Measurements from ENCODE around the gene PDGFC.

PDGFC gene

DNA sequence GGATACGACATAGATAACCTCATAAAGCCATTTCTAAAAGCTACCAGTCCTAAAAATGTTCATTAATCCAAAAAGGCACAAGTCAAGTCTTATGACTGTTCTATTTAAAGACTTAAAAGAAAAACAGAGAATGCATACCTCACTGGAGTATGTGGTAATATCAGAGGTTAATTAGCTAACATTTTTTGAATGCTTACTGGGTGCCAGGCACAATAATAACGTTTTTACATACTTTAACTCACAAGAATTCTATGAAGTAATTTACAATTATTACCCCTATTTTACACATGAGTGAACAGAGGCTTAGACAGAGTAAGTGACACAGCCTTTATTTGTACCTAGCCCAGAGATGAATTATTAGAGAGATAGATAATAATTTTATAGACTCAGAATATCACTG is 207.5 kb downstream of the PDGFC start:
- TF ChIP-seq, protein P1, sequence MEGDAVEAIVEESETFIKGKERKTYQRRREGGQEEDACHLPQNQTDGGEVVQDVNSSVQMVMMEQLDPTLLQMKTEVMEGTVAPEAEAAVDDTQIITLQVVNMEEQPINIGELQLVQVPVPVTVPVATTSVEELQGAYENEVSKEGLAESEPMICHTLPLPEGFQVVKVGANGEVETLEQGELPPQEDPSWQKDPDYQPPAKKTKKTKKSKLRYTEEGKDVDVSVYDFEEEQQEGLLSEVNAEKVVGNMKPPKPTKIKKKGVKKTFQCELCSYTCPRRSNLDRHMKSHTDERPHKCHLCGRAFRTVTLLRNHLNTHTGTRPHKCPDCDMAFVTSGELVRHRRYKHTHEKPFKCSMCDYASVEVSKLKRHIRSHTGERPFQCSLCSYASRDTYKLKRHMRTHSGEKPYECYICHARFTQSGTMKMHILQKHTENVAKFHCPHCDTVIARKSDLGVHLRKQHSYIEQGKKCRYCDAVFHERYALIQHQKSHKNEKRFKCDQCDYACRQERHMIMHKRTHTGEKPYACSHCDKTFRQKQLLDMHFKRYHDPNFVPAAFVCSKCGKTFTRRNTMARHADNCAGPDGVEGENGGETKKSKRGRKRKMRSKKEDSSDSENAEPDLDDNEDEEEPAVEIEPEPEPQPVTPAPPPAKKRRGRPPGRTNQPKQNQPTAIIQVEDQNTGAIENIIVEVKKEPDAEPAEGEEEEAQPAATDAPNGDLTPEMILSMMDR (conservative IDR thresholded peaks at IDR 0.05) = no peak
- H3K27ac ChIP-seq = no peak overlapping the region

DNA sequence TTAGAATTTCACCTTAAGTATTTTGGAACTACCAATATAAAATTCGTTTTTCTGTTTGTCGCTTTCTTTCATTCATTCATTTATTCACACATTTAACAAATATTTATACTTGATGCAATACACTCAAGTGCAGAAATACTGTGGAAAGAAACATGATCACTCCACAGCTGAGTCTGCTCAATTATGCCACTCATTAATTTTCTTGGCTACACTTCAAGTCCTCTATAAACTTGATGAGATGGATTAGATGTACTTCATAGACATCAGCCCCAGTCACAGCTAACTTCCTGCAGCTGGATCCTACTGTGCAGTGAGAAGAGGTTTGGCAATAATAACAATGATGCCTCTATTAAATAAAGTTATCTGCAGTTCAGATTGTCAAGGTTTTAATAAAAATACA is 208.1 kb downstream of the PDGFC start:
- TF ChIP-seq, protein P1 (conservative IDR thresholded peaks at IDR 0.05) = no peak
- no peak overlapping the region for H3K27ac ChIP-seq

DNA sequence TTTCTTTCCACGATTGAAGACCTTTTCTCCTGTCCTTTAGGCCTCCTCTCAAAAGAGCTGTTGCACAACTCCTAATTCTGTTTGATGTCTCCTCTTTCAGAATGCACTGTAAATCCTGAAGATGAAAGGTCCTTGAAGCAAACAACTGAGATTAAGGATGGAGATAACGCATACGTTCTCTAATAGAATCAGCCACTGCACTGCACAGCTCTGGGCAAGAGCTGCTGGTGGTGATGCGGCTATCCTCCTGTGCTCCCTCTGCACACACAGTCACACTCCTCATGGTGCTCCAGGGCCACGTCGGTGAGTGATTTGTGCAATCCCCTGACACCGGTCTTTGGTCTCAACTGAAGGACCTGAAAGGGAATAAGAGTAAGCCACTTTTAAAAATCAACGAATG is 208.7 kb downstream of the PDGFC start:
- TF ChIP-seq, protein P1 (conservative IDR thresholded peaks at IDR 0.05) = no peak

DNA sequence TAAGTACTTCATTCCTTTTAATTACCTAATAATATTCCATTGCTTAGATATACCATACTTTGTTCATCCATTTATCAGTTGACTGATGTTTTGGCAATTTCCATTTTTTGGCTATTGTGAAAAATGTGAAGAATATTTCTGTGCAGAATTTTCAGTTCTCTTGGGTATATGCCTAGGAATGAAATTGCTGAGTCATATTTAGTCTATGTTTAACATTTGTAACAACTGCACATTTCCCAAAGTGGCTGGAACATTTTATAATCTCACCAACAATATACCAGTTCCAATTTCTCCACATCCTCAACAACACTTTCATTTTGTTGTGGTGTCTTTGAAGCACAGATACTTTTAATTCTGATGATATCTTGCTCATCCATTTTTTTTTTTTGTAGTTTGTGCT is 215.5 kb downstream of the PDGFC start:
- no peak overlapping the region for H3K27ac ChIP-seq
- TF ChIP-seq, protein P1 (conservative IDR thresholded peaks at IDR 0.05) = no peak

More for the DNA sequence above, 208.7 kb downstream of the PDGFC start:
- no peak overlapping the region for H3K27ac ChIP-seq

DNA sequence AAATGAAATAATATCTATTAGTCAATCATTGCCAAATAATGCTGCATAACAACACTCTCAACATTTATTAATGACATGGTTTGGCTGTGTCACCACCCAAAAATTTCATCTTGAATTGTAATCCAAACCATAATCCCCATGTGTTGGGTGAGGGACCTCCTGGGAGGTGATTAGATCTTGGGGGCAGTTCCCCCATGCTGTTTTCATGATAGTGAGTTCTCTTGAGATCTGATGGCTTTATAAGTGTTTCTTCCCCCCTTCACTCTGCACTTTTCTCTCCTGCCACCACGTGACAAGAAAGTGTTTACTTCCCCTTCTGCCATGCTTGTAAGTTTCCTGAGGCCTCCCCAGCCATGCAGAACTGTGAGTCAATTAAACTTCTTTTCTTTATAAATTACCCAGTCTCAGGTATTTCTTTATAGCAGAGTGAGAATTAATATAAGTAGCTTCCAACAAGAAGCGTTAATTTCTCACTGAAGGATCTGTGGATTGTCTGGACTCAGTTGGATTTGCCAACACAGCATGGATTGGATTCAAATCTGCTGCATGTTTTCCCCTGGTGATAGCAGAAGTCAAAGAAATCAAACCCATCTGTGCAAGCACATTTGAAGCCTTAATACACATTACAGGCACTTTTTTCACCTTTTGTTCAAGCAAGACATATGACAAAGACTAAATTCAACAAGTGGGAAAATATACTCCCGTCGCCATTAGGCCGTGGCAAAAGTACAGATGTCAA is 216.6 kb downstream of the PDGFC start:
- H3K27ac ChIP-seq = no peak overlapping the region
- TF ChIP-seq, protein P1 (conservative IDR thresholded peaks at IDR 0.05) = no peak

DNA sequence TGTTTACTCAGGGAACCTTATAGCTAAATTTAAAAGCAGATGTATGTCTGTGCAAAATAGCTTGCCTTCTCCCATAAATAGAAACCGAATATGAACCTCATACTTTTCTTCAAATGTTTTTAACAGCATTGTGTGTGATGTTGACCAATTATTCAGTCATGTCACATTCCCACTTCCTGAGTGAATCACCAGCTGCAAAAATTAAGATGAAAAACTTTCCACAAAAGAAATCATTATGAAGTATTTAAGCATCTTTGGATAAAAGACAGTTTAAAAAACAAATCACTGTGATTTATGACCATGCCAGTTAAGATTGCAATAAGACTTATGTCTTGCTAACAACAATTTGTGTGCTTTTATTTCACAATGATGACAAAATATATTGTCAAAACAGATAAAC is 220.1 kb downstream of the PDGFC start:
- TF ChIP-seq, protein P1 (conservative IDR thresholded peaks at IDR 0.05) = no peak

DNA sequence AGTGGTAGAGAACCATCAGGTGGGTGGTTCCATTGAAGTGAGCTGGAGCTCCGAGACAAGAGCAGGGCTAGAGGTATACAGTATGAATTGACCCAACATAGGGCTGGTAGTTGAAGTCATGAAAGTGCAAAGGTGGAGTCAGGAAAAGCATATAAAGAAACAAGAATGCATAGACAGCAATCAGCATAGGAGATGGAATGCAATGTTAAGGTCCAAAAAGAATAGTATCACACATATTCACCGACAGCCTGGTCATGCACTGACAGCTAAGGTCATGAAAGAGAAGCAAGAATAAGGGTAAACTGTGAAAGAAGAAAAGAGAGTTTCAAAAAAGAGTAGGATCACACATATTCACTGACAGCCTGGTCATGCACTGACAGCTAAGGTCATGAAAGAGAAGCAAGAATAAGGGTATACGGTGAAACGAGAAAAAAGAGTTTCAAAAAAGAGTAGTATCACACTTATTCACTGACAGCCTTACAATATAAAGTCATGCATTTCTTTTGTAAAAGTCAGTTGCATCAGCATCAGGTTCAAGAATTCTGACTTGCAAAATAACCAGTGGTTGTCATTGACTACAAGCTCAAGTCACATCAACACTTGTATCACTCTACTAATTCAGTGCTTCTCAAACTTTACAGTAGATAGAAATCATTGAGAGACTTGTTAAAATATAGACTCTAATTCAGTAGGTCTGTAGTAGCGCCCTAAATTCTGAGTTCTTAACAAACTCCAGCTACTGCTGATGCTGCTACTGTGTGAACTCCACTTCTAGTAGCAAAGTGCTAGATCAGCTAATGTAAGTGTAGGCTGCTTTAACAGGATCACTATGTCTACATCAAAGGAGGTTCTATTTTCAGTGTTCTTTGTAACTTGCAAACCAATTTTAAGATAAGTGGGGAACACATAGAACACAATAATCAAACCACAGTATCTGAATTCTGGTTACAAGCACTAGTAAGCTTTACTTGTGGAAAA is 221.9 kb downstream of the PDGFC start:
- H3K27ac ChIP-seq = no peak overlapping the region
- TF ChIP-seq, protein P1 (conservative IDR thresholded peaks at IDR 0.05) = no peak

More for the DNA sequence above, 220.1 kb downstream of the PDGFC start:
- no peak overlapping the region for H3K27ac ChIP-seq
